Activated naive CD4-positive, alpha-beta T cell treated with anti-CD3 and anti-CD28 coated beads, Interleukin-2, amount 50 U/mL, for 16 hours (primary cell): ENCODE measurements around the gene HOXA11.

ENCODE experiments used
- DNase-seq: peaks from one replicate; pipeline ENCODE4 v3.0.0-alpha.2; 2020

HOXA11 gene

GRCh38 chr7:27205325-27206280 is 20.6 kb upstream of the HOXA11 start:
- no peak for DNase-seq

GRCh38 chr7:27204851-27205322 is 19.9 kb upstream of the HOXA11 start:
- no peak for DNase-seq

GRCh38 chr7:27203964-27204594 is 19.0 kb upstream of the HOXA11 start:
- DNase-seq: no peak

GRCh38 chr7:27203365-27203953 is 18.4 kb upstream of the HOXA11 start:
- DNase-seq: no peak

GRCh38 chr7:27202862-27203134 is 17.8 kb upstream of the HOXA11 start:
- DNase-seq: no peak

GRCh38 chr7:27202018-27202861 is 17.2 kb upstream of the HOXA11 start:
- DNase-seq: no peak

GRCh38 chr7:27201580-27202017 is 16.6 kb upstream of the HOXA11 start:
- no peak for DNase-seq

- DNase-seq: no peak
These were observed 15.9 kb upstream of the HOXA11 start for GRCh38 chr7:27200761-27201579.

- DNase-seq: no peak
These were observed 15.1 kb upstream of the HOXA11 start, which contains the start of gene HOXA13 for GRCh38 chr7:27199849-27200760. TSS of gene HOXA13 (minus strand) at chr7:27200091. CDS start at chr7:27200077, 14 bp downstream.

- DNase-seq: no peak
These were observed 14.1 kb upstream of the HOXA11 start for GRCh38 chr7:27198871-27199801.

GRCh38 chr7:27198138-27198841 is 13.3 kb upstream of the HOXA11 start:
- no peak for DNase-seq

GRCh38 chr7:27197137-27198042 is 12.4 kb upstream of the HOXA11 start:
- DNase-seq: no peak

GRCh38 chr7:27196287-27196767 is 11.3 kb upstream of the HOXA11 start:
- DNase-seq: peak; percentile 86

- DNase-seq: no peak
These were observed 9.8 kb upstream of the HOXA11 start for GRCh38 chr7:27194686-27195379.

GRCh38 chr7:27194002-27194352 is 8.9 kb upstream of the HOXA11 start:
- no peak for DNase-seq

- DNase-seq: no peak
These were observed 8.4 kb upstream of the HOXA11 start for GRCh38 chr7:27193335-27194001.
